ENCODE results near the gene SMTN.
"Not testable (repeated sequence)": the region's sequence is repeated elsewhere in the genome, so short reads cannot be mapped to it uniquely, and the experiment has no call there.

Gene SMTN

GRCh38 chr22:31080848-31081649, at the start of gene SMTN:
Gene SMTN (plus strand): TSS chr22:31081318. CDS start chr22:31083259, 1,941 bp downstream.
- DNase-seq, result peak; percentile 88

GRCh38 chr22:31036671-31037550, 44.2 kb upstream of the SMTN start:
- no peak for DNase-seq

- DNase-seq, result no peak
Measured at GRCh38 chr22:31038686-31039085, 42.4 kb upstream of the SMTN start.

GRCh38 chr22:31039393-31039792, 41.7 kb upstream of the SMTN start:
- DNase-seq, result no peak

DNA sequence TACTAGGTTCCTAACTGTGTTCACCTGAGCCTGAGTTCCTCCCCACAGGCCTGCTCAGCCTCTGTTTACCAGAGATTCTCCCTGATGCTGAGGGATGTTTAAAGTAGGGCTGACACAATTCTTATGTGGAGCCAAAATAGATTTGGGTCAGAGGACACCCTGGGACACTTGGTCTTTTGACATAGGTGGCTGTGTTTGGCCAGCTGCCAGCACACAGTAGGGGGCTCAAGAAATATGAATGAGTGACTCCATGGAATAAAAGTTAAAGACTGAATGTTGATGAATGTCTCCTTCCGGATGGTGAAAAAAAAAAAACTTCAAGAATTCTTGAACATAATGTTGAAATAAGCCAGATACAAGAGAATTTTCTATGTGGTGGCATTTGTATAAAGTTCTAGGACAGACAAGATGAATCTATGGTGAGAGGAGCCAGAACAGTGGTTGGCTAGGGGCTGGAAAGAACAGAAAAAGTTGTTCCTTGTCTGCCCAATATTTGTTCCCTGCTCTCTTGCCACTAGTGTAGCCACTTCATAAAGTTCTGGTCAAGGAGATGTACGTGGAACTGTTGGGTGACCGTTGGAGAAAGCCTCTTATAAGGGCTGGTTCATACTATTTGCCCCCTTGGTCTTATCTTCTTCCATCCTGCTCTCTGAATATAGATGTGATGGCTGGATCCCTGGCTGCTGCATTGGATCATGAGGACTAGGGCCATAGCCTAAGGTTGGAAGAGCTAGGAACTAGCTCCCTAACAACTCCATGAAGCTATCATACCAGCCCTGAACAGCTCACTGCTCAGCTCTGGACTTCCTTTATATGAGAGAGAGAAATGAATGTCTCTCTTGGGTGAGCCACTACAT, 40.3 kb upstream of the SMTN start:
- no peak for DNase-seq

- DNase-seq, result no peak
Measured at GRCh38 chr22:31044262-31044861, 36.8 kb upstream of the SMTN start.

GRCh38 chr22:31045900-31046538, 35.1 kb upstream of the SMTN start:
- peak; percentile 58 for DNase-seq

DNA sequence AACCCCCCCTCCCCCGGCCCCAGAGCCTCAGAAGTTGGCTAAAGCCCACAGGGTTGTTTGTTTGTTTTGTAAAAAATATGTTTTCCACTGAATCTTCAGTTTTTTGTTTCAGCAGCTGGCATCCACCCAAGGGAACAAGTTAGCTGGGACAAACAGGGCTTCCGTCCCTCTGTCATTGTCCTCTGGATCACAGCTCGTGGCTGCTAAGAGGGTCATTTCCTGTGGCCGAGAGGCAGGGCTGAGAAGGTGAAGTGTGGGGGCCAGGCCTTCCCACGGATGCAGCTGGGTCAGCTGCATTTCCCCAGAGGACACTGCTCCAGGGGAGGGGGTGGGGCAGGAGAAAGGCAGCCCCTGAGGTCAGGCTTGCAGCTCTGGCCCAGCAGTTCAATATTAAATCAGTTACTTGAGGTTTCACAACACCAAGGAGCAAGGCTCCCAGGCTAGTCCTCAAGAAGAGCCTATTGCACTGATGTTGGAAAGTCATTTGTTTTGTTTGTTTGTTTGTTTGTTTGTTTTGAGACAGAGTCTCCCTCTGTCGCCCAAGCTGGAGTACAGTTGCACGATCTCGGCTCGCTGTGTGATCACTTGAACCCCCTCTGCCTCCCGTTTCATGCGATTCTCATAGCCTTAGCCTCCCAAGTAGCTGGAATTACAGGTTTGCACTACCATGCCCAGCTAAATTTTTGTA, 34.4 kb upstream of the SMTN start:
- DNase-seq, result peak; percentile 41

GRCh38 chr22:31048570-31048969, 32.5 kb upstream of the SMTN start:
- no peak for DNase-seq

GRCh38 chr22:31049815-31050420, 31.2 kb upstream of the SMTN start:
- DNase-seq, result no peak

- no peak for DNase-seq
Measured at GRCh38 chr22:31055117-31055634, 25.9 kb upstream of the SMTN start.

- peak; percentile 43 for DNase-seq
Measured at GRCh38 chr22:31055635-31056159, 25.4 kb upstream of the SMTN start.

- DNase-seq, result no peak
Measured at GRCh38 chr22:31056986-31057599, 24.0 kb upstream of the SMTN start.

- not testable (repeated sequence) for DNase-seq
Measured at GRCh38 chr22:31059663-31060062, 21.5 kb upstream of the SMTN start.

DNA sequence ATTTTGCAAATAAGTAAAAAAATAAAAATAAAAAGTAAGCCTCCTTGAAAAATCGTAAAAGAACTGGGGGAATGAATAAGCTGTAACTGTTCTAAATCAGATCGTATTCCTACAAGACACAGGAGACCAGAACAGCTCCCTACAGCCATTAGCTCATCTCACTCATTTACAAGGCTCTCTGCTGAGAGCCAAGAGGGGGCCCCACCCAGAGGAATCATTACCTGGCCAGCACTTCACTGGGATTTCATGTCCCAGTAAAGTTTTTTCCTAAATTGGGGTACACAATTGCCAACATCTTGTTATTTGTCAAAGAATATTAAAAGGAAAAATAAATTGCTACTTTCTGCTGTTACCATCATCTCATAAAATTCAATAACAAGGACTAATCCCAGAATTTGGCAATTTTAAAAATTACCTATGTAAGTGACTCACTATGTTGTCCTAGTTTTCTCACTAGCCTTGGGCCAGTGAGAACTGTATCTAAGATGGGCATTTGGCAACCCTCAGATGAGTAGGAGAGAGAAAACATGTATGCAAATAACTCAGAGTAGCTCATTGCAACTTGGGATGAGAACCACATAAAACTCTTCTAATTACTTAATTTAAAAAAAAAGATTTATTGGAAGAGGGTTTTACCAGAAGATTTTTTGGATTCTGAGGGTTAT, 18.4 kb upstream of the SMTN start:
- DNase-seq, result no peak

DNA sequence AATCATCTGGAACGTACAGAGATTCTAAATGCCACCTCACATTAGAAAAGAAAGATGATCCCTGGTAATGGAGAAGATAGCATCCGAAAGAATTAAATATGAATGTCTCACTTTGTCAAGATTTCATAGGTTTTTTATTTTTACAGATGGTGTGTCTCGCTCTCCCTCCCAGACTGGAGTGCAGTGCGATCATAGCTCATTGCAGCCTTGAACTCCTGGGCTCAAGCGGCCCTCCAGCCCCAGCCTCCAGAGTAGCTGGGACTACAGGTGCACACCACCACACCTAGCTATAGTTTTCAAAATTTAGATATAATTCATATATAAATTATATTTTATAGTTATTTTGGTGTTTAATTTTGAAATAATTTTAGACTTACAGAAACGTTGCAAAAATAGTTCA, 16.7 kb upstream of the SMTN start:
- no peak for DNase-seq

DNA sequence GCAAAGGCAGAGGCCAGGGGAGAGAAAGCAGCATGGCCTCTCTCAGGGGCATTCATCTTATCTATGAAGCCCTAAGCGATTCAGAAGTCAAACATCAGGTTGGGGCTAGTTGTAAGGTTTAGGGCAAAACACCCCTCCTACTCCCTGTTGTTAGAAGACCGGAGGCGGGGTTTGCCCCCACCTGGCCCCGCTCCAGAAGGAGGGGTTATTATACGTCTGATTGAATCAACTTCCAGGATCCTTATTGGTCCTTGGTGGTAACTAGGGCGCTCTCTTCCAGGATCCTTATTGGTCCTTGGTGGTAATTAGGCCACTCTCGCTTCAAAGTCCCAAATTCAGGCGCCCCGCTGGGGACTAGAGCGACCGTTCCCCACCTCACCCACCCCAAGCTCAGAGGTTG, 12.1 kb upstream of the SMTN start:
- no peak for DNase-seq

GRCh38 chr22:31069691-31070314, 11.3 kb upstream of the SMTN start:
- DNase-seq, result not testable (repeated sequence)

- not testable (repeated sequence) for DNase-seq
Measured at GRCh38 chr22:31073125-31073524, 8.0 kb upstream of the SMTN start.
